A673 (cell line): ENCODE measurements around the gene VAPB.

Source experiments
- CTCF ChIP-seq: fragments of 300-800, 200-600 bp; sonication (generic); conservative IDR thresholded peaks from 2 replicates; pipeline ENCODE4 v1.5.1; 2017; ENCODE audit warnings: low read depth, mild to moderate bottlenecking, antibody characterized with exemption, low read length, moderate library complexity, mixed read lengths
- EZH2 ChIP-seq: fragments of 200-600 bp; sonication (generic); IDR thresholded peaks from 2 replicates; pipeline ENCODE4 v1.6.1; 2017; ENCODE audit warnings: borderline replicate concordance, low read depth, mild to moderate bottlenecking, mixed read lengths, antibody characterized with exemption, low read length; ENCODE audit not compliant: poor library complexity, severe bottlenecking

- TF ChIP-seq CTCF (no peak), EZH2 (no peak)
These were observed 14.2 kb downstream of the VAPB start for GRCh38 chr20:58403272-58403671.
